ENCODE data around the gene ESF1.

GRCh38 chr20:13809373-13809772 lies 24.7 kb upstream of the ESF1 start:
- no peak for TF ChIP-seq TAF1 (IDR thresholded peaks at IDR 0.05; ENCODE audit: borderline replicate concordance, low read depth, low read length)
- no peak for TF ChIP-seq EED (IDR thresholded peaks at IDR 0.05; ENCODE audit: low read depth)
- TF ChIP-seq ZBTB33 (IDR thresholded peaks at IDR 0.05) = no peak
- no peak for TF ChIP-seq CREM (IDR thresholded peaks at IDR 0.05; ENCODE audit: low read depth)
- TF ChIP-seq MXI1 (IDR thresholded peaks at IDR 0.05; ENCODE audit: low read depth, low read length) = no peak
- TF ChIP-seq REST (IDR thresholded peaks at IDR 0.05; ENCODE audit: low read depth, low read length) = no peak
- TF ChIP-seq GABPA (IDR thresholded peaks at IDR 0.05; ENCODE audit: low read depth) = no peak
- TF ChIP-seq, protein P1, sequence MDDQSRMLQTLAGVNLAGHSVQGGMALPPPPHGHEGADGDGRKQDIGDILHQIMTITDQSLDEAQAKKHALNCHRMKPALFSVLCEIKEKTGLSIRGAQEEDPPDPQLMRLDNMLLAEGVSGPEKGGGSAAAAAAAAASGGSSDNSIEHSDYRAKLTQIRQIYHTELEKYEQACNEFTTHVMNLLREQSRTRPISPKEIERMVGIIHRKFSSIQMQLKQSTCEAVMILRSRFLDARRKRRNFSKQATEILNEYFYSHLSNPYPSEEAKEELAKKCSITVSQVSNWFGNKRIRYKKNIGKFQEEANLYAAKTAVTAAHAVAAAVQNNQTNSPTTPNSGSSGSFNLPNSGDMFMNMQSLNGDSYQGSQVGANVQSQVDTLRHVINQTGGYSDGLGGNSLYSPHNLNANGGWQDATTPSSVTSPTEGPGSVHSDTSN (IDR thresholded peaks at IDR 0.05; ENCODE audit: insufficient replicate concordance, low read depth, low read length) = no peak
- no peak for TF ChIP-seq ATF3 (IDR thresholded peaks at IDR 0.05; ENCODE audit: borderline replicate concordance, extremely low read depth, low read depth, low read length)
- no peak for TF ChIP-seq POLR2A (IDR thresholded peaks at IDR 0.05; ENCODE audit: low read depth, low read length)
- TF ChIP-seq E2F4 (IDR thresholded peaks at IDR 0.05; ENCODE audit: low read depth, low read length) = no peak

Data from GM12878 (cell line).